Measurements from ENCODE around the gene E2F7.

- TF ChIP-seq CTCF (IDR thresholded peaks at IDR 0.05; ENCODE audit: insufficient read depth, low read depth, low read length) (no peak), EZH2 (IDR thresholded peaks at IDR 0.05; ENCODE audit: insufficient read depth, low read length) (no peak)
Observed at GRCh38 chr12:77070800-77071449, 5.6 kb upstream of the E2F7 start.
